DMS153 treated with DMSO at 0.1 percent for 48 hours (cell line): Measurements from ENCODE around the gene INIP.
"Not testable (repeated sequence)": the region's sequence is repeated elsewhere in the genome, so short reads cannot be mapped to it uniquely, and the experiment has no call there.

ENCODE experiments used
- DNase-seq: peaks from one replicate; lab custom pipeline; 2025; ENCODE audit not compliant: unreplicated experiment; lab: John Stamatoyannopoulos, UW

Gene INIP

DNA sequence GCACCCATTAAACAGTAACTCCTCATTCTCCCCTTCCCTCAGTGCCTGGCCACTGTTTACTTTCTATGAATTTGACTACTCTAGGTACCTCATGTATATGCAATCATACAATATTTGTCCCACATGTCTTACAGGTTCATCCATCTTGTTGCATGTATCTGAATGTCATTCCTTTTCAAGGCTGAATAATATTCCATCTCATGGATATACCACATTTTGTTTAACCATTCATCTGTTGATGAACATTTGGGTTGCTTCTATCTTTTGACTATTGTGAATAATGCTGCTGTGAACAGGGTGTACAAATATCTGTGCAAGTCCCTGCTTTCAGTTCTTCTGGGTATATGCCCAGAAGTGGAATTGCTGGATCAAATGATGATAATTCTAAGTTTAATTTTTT is 40.9 kb downstream of the INIP start:
- no peak for DNase-seq

DNA sequence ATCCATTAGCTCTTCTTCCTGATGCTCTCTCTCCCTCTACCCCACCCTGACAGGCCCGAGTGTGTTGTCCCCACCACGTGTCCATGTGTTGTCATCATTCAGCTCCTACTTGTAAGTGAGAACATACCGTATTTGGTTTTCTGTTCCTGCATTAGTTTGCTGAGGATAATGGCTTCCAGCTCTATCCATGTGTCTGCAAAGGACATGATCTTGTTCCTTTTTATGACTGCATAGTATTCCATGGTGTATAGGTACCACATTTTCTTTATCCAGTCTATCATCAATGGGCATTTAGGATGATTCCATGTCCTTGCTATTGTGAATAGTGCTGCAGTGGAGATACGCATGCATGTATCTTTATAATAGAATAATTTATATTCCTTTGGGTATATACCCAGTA is 44.7 kb downstream of the INIP start:
- not testable (repeated sequence) for DNase-seq

DNA sequence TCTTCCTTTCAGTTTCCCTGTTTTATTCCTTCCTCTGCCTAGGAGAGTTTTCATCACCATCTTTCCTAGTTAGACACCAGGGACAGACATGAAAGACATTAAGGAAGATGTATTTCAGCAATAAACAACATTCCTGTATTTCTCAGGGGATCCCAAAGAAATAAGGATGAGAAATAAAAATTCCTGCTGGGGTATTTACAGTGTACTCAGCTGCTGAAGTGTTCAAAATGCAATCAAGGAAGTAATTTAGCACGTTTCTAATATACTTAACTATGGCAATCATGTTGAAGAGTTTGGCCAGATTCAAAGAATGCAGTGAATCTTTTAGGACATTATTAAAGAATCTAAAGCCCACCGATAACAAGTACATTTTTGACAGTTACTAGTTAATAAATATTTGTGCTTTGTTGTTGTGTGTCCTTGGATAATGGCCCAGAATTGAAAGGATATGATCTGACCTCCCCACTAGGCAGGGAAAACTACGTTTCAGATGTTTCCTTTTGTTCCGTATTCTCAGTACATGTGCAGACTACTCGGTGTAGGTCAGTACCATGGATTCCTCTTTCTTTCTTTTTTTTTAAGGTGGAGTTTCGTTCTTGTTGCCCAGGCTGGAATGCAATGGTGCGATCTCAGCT is 46.8 kb downstream of the INIP start:
- no peak for DNase-seq

DNA sequence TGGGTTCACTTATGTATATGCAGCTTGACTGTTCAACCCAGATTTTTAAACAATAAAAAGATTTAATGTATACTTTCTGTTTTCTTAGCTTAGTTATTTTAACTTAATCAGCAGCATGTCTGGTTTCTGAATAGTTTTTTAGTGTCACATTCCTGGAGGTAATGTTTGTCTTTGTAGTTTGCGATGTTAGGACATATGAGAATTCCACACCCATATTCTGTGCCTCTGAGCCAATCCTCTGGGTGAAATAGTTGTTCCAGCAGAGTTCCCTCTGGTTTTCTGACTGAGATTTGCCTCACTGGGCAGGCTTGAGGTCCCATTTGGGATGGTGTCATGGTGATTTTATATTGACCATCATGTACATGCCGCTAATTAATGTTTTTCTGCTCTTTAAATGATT is 48.6 kb downstream of the INIP start:
- DNase-seq: no peak

DNA sequence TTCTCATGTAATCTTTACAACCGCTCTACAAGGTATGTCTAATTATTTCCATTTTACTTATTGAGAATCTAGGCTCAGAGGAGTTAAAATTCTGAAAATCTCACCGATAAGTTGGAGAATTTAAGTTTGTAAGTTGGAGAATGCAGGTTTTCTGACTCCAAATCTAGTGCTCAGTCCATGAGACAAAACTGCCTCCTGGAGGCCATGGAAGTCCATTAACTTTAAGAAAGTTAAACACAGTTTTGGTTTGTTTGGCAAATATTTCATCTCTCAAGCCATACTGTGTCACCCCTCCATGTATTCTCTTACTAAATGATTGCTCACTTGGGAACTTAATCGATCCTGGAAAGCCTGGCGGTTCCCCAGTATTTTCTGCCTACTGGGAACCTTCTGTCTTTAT is 52.6 kb downstream of the INIP start:
- no peak for DNase-seq

DNA sequence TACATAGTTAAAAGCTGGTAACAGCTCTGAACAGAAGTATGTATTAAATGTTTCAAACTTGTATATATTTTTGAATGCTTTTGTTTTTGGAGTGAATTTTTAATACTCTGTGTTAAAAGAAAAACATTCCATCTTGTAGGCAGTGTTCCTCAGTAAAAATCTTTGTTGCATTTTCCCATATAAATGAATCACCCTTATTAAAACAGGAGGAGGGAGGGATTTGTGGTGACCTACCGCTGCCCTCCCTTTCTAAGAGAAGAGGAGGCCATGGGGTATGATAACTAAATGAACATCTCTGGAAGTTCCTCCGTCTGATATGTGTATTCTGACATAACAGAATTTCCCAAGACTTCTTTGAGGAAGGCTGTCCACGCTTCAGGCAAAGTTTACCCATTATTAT is 53.4 kb downstream of the INIP start:
- no peak for DNase-seq

DNA sequence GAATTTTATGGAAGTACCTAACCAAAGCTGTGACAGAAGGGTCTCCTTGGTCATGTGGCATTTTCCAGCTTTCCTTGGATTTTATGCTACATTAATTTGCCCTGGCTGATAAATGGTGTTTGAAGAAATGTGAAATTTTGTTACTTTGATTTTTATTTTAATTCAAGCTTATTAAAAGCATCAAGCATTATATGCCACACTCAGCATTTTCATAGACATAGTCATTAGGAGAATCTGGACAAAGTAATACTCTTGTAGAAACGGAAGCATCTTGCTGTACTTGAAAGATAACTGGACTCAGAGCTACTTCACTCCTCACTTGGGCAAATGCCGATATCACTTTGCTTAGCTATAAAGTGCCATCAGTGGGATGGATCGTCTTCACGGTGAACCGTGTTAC is 54.2 kb downstream of the INIP start:
- DNase-seq: no peak

DNA sequence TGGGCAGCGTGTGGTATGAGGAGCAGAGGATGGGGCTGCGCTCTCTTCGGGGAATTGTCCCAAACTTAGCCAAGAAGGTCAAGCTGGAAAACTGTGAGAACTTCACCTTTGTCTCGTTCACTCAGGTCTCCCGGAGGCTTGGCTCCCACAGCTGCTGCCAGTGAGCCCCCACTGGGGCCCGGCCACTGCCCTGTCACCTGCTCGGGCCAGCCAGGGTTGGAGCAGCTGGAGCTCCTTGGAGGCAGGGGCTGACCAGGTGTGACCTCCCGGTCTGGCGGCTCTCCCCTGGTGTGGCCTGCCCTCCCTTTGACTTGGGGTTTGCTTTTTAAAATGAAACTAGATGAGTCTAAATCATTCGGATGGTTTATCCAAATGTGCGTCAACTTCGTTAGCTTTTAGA is 58.0 kb downstream of the INIP start:
- DNase-seq: no peak

DNA sequence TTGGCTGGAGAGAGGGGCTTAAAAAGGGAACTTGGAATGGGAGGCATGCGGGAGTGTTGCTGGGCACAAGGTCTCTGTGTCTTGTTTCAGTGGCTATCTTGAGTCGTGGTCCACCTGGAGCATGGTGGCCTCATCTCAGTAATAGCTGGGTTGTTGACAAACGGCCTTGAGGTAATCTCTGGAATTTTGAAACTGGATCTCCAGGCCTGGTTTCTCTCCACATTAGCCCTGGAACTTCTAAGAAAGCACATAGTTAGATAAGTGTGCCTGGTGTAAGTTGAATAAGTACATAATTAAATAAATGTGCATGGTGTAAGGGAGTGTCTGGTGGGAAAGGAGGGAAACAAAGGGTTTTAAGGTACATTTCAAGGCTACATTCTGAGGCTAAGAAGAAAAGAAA is 62.2 kb downstream of the INIP start:
- no peak for DNase-seq

- no peak for DNase-seq
These were observed 63.6 kb downstream of the INIP start for GRCh38 chr9:112654282-112654681.

DNA sequence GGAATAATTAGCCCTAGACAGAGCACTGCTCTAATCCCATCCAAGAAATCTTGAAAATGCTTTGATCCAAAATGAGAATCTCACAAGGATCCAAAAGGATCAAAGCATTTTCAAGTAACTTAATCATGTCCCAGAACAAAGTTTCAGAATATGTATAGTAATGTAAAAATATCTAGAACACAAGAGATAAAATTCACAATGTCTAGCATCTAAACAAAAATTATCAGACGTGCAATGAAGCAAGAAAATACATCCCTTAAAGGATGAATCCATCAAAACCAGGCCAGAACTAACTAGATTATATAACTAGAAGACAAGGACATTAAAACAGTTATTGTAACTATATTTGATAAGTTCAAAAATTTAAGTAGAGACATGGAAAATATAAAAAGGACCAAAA is 69.3 kb downstream of the INIP start:
- no peak for DNase-seq

DNA sequence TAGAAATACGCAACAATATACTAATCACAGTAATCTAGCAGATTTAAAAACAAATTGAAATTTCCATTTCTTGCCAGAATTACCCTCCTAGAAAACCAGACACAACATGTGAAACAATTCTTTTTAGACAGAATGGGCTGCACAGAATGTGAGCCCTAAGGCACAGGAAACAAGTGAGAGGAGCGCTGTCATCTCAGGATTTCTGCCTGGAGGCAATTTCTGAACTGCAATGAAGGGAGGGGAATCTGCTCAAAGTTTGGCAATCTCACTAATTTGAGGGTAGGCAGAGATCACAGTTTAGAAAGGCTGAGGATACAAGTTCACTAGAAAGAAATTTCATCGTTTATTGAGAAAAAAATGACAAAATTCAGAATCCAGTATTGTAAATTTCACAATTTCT is 70.3 kb downstream of the INIP start:
- no peak for DNase-seq

DNA sequence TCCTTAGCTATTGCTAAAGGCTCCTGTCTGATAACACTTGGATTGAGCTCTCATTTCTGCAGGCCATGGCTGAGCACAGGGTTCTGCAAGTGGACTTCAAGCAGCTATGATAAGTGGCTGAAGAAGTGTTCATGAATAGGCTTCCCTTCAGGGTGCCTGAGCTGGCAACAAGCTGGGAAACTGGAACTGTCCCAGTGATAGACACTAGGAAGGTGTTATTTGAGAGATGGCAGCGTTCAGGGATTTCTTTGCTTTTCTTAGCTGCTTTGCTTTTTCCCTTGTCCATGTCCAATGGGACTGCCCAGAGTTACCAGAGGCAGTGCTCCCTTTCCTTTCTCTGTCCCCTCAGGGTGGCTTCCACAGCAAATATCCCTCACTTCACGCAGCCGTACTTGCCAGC is 75.8 kb downstream of the INIP start:
- DNase-seq: no peak

DNA sequence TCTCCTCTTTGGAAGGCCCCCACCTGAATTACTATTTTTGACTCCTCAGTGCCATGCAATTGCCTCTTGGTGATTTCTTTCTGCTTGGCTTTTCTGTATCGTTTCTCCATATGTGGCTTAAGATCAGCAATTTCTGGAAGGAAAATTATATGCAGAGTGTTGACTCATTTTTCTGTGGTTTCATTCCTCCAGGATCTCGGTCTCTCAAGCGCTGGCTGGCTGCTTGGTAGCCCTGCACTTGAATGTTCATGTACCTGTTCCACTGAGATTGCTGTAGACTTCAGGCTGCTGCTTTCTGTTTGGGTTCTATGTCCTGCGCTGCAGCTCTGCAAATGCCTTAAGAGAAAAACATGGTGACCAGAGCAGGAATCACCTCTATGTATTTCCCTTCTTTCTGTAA is 77.6 kb downstream of the INIP start:
- DNase-seq: no peak
